WTC11 (cell line): Measurements from ENCODE around the gene PKP3.

ENCODE experiments used
- ETV6 ChIP-seq: sonication (generic); formaldehyde crosslinking; IDR thresholded peaks from 2 replicates; pipeline ENCODE4 v1.8.1; 2022; ENCODE audit warnings: mild to moderate bottlenecking, missing genetic modification reagents
- MLX ChIP-seq: sonication (generic); formaldehyde crosslinking; IDR thresholded peaks from 2 replicates; pipeline ENCODE4 v1.8.1; 2023; ENCODE audit warnings: mild to moderate bottlenecking, missing genetic modification reagents, moderate library complexity
- RELA ChIP-seq: sonication (generic); formaldehyde crosslinking; IDR thresholded peaks from 2 replicates; pipeline ENCODE4 v1.8.1; 2022; ENCODE audit warnings: missing genetic modification reagents, mild to moderate bottlenecking, borderline replicate concordance
- TP53 ChIP-seq: sonication (generic); formaldehyde crosslinking; IDR thresholded peaks from 2 replicates; pipeline ENCODE4 v1.8.1; 2023; ENCODE audit warnings: mild to moderate bottlenecking, missing genetic modification reagents
- ZBTB21 ChIP-seq: sonication (generic); formaldehyde crosslinking; IDR thresholded peaks from 2 replicates; pipeline ENCODE4 v1.8.1; 2023; ENCODE audit warnings: mild to moderate bottlenecking, missing genetic modification reagents, borderline replicate concordance

GRCh38 chr11:417652-418342, 23.8 kb downstream of the PKP3 start:
- TF ChIP-seq RELA (CRISPR knock-in tag) (no peak), TP53 (CRISPR knock-in tag) (no peak), MLX (CRISPR knock-in tag) (no peak), ETV6 (CRISPR knock-in tag) (no peak), ZBTB21 (no peak)
